HL-60 (cell line): ENCODE measurements around the gene DENND4A.

ENCODE experiments used
- DNase-seq, 2 experiments: peaks; one replicate each; pipeline ENCODE4 v3.0.0-alpha.2; 2010 to 2020; ENCODE audit warnings: low read depth in 1 of 2, low spot score in 1 of 2
- H3K27ac ChIP-seq: fragments of 250-450 bp; sonication (Bioruptor Pico); replicated peaks from 2 replicates; pipeline ENCODE4 v1.5.1; 2020; ENCODE audit warnings: mild to moderate bottlenecking, moderate library complexity
- H3K27me3 ChIP-seq: fragments of 250-450 bp; sonication (Bioruptor Pico); 2 replicates; pipeline ENCODE4 v1.5.1; 2021; ENCODE audit warnings: mild to moderate bottlenecking, moderate library complexity; ENCODE audit not compliant: insufficient read depth, poor library complexity, severe bottlenecking
- H3K4me3 ChIP-seq: replicated peaks from 2 replicates; pipeline ENCODE4 v1.5.1; 2011; ENCODE audit warnings: mild to moderate bottlenecking, control low read depth, low read length; ENCODE audit not compliant: insufficient read depth
- CTCF ChIP-seq: IDR thresholded peaks from one replicate; pipeline ENCODE4 v1.5.1; 2011; ENCODE audit warnings: low read length, control low read depth, inconsistent platforms; ENCODE audit not compliant: insufficient read depth
- GABPA ChIP-seq: IDR thresholded peaks from 2 replicates; pipeline ENCODE4 v1.6.1; 2012; ENCODE audit warnings: low read depth
- POLR2AphosphoS5 ChIP-seq: IDR thresholded peaks from 2 replicates; pipeline ENCODE4 v1.6.1; 2012; ENCODE audit warnings: low read depth
- SPI1 ChIP-seq: IDR thresholded peaks from 2 replicates; pipeline ENCODE4 v1.6.1; 2012; ENCODE audit warnings: low read depth, mild to moderate bottlenecking, borderline replicate concordance
- TF ChIP-seq, protein P1 (sequence below): IDR thresholded peaks from 2 replicates; pipeline ENCODE4 v1.6.1; 2012; ENCODE audit warnings: low read depth; ENCODE audit not compliant: insufficient replicate concordance

DENND4A gene

GRCh38 chr15:65612616-65612946 is 179.5 kb downstream of the DENND4A start:
- no peaks in the 10 kb centered on the region for H3K27me3 ChIP-seq
- no peak for DNase-seq
- TF ChIP-seq SPI1 (no peak), GABPA (no peak), CTCF (no peak), POLR2AphosphoS5 (no peak)
- TF ChIP-seq, protein P1, sequence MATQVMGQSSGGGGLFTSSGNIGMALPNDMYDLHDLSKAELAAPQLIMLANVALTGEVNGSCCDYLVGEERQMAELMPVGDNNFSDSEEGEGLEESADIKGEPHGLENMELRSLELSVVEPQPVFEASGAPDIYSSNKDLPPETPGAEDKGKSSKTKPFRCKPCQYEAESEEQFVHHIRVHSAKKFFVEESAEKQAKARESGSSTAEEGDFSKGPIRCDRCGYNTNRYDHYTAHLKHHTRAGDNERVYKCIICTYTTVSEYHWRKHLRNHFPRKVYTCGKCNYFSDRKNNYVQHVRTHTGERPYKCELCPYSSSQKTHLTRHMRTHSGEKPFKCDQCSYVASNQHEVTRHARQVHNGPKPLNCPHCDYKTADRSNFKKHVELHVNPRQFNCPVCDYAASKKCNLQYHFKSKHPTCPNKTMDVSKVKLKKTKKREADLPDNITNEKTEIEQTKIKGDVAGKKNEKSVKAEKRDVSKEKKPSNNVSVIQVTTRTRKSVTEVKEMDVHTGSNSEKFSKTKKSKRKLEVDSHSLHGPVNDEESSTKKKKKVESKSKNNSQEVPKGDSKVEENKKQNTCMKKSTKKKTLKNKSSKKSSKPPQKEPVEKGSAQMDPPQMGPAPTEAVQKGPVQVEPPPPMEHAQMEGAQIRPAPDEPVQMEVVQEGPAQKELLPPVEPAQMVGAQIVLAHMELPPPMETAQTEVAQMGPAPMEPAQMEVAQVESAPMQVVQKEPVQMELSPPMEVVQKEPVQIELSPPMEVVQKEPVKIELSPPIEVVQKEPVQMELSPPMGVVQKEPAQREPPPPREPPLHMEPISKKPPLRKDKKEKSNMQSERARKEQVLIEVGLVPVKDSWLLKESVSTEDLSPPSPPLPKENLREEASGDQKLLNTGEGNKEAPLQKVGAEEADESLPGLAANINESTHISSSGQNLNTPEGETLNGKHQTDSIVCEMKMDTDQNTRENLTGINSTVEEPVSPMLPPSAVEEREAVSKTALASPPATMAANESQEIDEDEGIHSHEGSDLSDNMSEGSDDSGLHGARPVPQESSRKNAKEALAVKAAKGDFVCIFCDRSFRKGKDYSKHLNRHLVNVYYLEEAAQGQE = no peak
- no peak overlapping the region for H3K27ac ChIP-seq
- H3K4me3 ChIP-seq = no peak overlapping the region

DNA sequence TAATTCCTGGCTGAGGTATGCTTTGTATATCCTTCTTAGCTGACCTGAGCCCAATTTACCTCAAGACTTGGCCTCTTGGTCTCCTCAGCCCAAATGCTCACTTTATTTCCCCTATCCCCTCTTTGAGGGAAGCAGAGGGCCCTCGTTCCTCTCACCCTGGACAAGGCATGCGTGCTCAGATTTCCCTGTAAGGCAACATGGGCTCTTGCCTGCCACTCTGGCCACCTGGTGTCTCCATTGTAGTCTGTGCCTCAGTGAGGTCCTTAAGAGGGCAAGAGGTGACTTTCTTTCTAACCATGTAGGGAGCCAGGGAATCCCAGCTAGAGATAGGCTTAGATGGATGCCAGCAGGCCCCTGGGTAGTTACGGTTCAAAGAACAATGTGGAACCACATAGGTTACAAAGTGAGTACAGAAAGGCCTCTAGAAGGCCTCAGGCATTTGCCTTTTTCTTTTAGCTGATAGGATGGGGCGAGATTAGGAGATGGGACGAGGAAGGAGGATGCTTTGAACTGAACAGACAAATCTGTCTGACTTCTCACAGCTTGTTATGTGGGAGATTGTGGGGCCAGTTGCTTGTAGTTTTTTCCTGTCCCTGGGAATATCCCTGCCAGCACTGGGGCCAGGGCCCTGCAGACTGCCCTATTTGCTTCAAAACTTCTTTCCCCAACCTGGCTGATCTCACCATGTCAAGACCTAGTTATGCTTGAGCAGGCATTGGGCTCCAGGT is 180.0 kb downstream of the DENND4A start:
- Histone ChIP-seq H3K27ac (peak overlapping the region; percentile 89), H3K27me3 (no peaks in the 10 kb centered on the region), H3K4me3 (peak overlapping the region; percentile 83)
- TF ChIP-seq SPI1 (no peak), POLR2AphosphoS5 (no peak), GABPA (no peak), CTCF (no peak)
- TF ChIP-seq, protein P1 = no peak
- peak in 1 of 2 experiments; percentile 3 for DNase-seq

DNA sequence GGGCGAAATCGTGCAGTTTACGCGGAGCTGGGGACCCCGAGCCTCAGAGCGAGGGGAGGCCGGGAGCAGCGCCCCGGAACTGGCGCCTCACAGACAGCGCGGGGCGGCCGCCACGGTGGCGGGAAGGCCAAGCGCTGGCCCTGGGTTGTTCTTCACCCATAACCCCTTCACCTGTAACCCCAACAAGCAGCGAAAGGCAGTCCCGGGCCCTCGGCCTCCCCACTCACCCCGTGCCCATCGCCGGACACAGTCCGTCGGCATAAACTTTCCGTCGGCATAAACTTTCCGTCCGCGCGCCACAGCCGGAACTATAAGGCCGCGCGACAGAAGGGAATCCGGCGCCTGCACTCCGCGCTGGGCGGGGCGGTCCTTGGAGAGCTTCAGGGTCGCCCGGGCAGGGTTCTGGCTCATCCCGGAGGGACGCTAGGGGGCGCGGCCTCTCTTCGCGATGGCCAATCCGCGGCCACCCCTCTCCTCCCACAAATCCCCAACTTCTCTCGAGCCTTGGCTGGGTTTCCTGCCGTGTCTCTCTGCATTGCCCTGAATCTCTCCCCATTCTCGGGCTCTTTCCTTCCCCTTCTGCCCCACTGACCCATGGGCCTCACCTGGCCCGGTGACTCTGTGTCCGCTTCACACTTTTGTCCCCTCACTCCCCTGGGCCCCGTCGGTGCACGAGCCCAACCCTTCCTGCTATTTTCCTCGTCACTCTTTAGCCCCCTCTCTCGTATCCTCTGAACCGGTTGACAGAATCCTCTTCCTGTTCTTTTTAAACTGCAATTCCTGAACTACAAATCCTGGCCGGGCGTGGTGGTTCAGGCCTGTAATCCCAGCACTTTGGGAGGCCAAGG is 181.0 kb downstream of the DENND4A start, which contains the start of gene INTS14:
Gene INTS14 (minus strand): TSS at position 261 of the 848 bp plus-strand sequence. CDS start 3,751 bp downstream, outside the sequence.
- TF ChIP-seq SPI1 (no peak), CTCF (peak; percentile 26), POLR2AphosphoS5 (peak; percentile 97), GABPA (peak; percentile 97)
- TF ChIP-seq, protein P1 = peak; percentile 25
- Histone ChIP-seq H3K27me3 (no peaks in the 10 kb centered on the region), H3K27ac (peak within 1 kb of the TSS; percentile 89), H3K4me3 (peak within 1 kb of the TSS; percentile 83)
- peak; percentile 83 to 98 for DNase-seq
